NCI-H446 treated with DMSO at 0.1 percent for 48 hours (cell line): ENCODE measurements around the gene ACRBP.
"Not testable (repeated sequence)": the region's sequence is repeated elsewhere in the genome, so short reads cannot be mapped to it uniquely, and the experiment has no call there.

ENCODE experiments used
- DNase-seq: peaks from one replicate; lab custom pipeline; 2025; lab: John Stamatoyannopoulos, UW

The ACRBP gene

DNA sequence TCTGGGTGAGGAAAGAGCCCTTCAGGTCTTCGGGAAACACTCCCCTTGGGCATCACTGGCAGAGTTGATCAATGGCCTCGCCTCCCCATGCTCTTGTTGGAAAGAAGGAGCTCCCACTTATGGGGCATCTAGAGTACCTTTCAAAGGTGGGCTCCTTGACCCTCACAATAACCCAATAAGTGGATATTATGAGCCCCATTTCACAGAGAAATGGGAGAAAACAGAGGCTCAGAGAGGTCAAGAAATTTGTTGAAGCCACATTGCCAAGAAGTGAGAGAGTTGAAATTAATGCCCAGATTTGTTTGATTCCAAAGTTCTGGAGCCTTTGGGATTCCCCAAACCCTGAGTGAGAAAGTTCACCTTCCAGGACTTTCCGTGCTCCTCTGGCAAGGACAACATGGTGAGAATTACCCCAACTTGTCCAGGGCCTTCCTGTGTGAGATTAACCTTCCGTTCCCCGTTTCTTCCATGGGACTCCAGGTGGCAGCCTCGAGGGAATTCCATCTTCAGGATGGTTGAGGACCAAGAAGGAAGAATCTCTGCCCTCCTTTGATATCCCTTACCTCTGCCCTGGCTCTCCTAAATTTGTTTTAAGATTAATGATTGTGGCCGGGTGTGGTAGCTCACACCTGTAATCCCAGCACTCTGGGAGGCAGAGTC, 32.6 kb downstream of the ACRBP start:
- DNase-seq: no peak

DNA sequence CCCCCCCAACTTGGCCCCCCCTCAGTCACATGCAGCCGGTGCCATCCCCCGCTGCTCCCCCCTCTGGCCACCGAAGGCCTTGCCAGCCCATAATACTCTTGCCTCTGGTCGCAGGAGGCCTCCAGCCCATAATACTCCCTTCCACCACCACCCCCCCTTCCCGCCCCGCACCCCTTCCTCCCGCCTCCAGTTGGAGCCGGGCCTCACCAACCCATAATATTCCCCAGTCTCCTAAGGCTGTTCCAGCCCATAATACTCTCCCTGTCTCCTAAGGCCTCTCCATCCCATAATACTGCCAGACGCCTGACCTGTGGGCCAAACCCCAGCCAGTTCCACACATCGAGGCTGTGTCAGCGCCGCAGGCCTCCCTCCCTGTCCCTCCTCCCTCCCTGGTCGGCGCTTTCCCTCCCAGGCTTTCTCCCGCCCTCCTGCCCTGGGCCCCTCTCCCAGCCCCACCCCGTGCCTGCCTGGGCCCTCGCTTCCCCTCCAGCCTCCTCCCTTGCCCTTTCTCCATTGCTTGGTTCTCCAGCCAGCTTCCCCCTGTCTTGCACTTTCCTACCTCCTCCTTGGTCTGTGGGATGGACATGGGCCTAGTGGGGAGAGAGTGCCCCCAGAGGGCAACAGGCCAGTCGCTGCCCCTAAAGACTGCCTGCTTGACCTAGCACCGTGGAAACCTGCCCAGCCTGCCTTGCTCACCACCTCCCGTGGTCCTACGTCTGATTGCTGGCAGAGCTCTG, 33.3 kb downstream of the ACRBP start:
- peak; percentile 96 for DNase-seq

DNA sequence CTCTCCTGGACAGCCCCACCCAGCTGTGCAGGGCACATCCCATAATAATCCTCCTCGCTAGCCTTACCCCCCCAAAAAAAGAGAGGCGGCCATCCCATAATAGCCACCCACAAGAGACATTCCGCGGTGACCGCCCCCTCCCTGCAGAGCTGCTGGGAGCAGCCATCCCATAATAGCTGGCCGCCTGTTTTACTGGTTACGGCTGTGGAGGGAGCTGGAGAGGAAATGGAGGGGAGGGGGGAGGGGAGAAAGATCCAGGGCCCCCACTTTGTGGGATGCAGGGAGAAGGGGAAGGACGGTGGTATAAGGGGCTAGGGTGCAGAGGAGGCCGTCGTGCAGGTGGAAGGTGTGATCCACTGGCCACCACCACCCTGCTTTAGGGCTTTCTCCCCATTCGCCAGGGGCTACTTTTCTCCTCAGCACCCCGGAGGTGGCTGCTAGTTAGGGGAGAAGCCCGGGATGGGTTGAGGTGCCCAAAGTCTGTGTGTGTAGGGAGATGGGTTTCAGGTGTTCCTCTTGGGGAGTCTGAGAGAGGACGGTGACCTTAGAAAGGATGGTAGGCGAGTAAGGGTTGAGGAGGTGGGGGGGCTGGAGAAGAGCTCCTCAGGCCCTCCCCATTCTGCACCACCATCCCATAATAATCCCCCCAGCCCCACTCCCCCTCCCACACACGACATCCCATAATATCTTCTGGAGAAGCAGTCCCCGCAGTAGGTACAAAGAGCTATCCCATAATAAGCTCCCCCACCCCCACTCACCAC, 34.0 kb downstream of the ACRBP start:
- peak; percentile 62 for DNase-seq

DNA sequence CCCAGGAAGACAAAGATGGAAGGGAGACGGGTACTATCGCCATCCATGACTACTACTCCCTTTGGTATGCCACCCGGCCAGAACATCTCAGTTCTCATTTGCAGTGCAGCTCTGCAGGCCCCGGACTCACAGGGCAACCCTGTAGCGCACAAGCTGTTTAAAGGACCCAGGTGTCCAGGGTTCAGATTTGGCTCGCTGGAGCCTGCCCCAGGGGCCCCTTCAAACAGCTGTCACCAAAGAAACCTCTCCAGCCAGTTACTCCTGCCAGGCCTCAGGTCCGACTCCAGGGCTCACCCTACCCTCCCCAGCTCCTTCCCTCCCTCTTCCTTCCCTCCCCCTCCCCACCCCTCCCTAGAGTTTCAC, 34.6 kb downstream of the ACRBP start:
- no peak for DNase-seq

DNA sequence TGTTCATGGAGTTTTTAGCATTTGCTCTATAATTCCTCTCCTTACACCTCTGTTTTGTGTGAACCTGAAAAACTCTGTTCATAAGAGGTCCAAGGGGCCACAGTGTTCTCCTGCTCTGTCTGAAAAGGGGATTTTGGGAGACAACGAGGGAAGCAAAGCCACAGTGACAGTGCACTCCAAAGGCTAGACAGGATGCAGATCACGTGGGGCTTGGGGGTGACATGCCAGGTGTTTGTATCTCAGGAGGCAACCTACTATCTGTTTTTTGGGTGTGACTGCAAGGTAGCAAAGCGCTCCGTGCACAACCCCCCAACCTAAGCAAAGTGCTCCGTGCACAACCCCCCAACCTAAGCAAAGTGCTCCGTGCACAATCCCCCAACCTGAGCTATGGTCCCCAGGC, 35.0 kb downstream of the ACRBP start:
- no peak for DNase-seq

DNA sequence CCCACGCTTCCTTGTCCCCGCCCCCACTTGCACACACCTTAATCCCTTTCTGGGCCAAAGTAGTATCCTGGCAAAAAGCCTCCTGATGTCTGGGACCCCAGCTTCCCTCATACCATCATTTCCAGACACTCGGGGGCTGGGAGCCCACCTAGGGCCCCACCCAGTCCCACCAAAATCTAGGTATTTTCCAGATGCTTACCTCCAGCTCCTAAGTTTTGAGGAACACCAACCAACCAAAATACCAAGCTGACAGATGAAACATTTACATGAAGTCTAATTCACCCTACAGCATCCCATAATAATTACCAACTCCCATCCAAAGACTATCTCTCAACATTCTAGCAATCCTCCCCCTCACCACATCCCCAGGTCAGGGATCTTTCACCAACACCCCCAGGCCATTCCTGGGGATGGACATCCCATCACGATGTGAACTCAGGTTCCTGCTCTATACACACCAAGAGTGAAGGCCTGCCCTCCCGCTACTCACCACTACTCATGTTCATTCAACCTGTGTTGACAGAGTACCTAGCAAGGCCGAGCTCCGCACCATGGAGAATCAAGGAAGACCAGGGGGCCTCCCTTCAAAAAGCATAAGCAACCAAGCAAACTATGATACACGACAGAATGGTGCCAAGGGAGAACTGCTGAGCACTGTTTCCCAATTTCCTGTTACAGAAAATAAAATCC, 38.5 kb downstream of the ACRBP start:
- DNase-seq: no peak

DNA sequence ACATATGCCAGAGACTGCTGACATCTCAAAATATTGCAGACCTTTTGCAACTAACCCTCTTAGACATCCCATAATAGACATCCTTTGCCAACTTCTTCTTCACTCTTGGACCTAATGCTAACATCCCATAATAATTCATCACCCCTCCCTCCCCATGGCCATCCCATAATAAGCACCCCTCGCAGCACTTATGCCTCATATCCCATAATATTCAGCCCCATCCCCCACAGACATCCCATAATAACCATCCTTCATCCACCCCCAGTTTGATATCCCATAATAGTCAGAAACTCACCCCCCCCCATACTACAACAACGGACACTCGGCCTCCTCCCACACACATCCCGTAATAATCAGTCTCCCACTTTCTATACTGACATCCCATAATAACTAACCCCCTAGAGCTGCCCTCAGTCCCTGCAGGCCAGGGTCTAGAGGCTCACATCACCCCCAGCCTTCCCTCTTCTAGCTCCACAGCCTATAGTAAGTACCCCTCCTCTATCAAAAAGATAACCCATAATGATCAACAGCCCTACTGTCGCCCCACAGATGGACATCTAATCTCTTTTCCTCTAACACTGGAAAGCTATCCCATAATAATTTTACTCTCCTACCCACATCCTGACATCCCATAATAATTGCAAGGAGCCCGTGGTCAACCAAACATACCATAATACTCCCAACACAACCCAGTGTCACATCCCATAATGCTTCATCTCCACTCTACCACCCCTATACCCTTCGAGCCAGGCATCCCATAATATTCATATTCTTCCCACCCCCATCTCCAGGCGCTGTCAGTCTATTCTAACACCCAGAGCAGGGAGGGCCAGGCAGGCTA, 39.3 kb downstream of the ACRBP start:
- DNase-seq: peak; percentile 88

DNA sequence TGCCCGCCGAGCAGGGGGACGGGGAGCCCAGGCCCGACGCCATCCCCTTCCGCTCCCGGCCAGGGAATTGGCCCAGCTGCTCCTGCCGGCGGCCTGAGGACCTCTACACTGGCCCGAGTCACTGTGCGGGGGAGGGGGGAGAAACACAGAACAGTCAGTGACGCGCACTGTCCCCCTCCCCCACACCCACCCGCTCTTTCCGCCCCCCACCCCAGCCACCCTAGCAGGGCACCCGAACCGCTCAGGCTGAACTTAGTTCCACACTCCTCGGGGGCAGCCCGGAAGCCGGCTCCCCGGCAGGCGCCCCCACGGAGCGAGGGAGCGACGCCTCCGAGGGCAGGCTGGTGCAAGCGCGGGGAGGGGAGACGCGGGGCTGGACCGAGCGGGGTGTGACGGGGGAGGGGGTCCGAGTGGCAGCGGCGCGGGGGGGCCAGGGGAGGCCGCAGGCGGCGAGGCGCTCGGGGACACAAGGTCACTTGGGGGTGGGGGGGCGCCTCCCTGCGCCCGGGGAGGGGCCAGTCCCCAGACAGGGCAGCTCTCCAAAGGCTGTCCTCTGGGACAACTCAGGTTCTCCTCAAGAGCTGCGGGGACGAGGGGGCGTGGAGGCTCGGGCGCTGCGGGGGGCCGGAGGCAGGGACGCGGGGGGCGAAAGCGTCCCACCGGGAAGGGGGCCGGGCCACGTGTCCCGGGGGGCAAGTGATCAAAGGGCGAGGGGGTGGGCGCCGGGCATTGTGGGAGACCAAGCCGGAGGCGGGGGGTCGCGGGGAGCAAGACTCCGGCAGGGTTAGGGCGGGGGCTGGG, 40.7 kb downstream of the ACRBP start:
- DNase-seq: no peak

DNA sequence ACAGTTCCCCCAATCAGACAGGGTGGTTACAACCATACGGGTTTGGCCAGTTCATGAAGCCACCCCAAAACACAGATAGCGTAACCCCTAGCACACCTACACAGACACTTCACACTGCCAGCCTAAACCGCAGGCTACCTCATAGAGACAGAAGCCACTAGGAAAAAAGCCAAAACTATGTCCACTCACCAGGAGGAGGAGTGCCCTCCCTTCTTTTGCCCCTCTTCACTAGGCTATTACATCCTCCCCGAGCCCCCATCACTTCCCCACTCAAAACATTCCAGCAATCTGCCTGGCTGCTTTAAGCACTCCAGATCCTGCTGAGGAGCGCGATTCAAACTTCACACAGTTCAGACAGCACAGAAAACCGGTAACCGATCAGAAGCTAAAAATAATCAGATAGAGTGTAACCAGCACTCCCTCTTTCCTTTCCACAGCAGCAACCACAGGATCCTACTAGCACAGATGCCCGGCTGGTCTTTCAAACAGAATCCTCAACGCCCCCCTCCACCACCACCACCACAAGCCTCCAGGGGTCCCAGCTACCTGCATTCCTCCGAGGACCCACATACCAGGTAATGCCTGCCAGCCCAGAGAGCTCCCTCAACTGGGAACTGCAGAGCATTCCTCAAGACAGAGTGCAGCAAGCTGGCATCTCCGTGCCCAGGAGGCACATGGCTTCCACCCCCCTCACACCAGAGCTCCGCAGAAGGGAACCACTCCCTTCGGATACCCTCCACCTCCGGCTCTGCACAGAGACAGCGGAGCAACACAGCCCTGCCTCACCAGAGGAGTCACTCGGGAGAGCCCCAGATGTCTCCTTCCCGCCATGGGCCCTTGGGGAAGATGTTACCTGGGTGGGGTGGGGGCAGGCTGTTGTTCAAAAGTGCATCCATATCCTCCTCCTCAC, 41.6 kb downstream of the ACRBP start:
- DNase-seq: no peak

DNA sequence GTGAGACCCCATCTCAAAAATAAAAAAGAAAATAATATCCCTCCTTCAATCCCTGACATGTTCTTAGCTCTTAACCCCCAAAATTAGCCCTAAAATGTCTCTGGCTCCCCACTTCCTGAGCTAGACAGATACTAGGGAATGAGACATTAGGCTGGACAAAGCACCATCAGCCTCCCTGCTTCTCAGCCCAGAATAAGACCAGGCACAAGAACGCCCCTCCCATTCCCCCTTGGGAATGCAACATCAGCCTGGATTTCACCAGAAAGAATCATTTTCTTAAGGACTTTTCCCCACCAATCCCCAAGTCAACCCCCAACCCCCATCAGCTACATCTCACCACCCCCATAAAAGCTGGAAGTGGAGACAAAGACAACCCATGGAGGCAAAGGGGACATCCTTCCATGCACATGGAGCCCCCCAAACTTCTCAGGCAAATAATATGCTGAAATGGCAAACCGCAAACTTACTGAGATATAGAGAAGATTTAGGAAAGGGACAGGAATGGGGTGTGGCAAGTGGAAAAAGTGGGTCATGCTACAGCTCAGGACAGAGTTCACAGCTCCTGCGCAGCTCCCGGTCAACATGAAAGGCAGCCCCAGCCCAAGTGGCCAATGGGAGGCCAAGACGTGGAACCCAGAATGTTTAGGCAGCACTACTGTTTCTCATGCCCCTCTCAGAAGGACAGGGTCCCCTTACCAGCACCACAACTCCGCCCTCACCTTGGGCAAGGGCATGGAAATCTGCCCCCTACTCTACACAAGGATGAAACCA, 42.8 kb downstream of the ACRBP start:
- DNase-seq: no peak

DNA sequence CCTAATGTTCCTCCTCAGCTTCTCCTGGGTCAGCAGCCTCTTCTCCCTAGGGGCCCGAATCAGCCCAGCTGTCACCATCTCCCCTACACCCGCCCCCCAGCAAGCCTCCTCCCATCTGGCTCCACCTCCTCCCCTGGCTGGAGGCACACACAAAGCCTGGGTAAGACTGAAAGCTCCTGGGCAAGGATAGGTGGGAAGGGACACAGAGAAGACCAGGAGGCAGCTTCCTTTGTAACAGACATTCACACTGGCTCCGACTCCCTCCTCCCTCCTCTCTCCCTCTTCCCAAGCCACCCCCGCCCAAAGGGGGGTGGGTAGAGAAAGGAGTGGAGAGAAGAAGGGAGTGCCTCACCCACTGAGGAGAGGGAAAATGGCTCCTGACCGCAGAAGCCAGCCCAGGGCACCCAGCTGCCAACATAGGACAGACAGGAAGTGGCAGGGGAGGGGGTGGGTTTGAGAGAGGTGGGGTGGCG, 44.1 kb downstream of the ACRBP start:
- no peak for DNase-seq

DNA sequence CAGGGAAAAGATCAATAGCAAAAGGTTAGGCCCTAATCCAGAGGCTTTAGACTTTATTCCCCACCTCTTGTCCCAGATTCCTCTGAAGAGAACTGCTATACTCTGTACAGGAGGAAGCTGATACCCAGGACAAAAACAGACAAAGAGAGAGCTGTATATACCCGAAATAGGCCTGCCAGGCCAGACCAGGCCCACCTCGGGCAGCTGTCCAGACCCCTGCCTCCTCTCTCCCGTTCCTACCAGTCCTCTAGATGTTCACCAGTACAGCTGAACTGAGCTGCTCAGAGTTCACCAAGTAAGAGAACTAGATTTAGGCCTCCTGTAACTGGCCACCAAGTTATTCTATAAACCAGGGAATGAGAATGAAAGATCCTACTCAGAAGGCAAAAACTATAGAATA, 44.7 kb downstream of the ACRBP start:
- DNase-seq: no peak

DNA sequence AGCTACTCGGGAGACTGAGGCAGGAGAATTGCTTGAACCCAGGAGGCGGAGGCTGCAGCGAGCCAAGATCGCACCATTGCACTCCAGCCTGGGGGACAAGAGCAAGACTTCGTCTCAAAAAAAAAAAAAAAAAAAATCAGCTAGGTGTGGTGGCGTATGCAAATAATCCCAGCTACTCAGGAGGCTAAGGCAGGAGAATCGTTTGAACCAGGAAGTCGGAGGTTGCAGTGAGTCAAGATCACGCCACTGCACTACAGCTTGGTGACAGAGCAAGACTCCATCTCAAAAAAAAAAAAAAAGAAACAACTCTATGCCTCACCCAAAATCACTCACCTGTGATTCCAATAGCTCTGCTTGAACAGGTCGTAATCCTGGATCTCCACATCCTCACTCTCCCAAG, 51.6 kb downstream of the ACRBP start:
- not testable (repeated sequence) for DNase-seq

DNA sequence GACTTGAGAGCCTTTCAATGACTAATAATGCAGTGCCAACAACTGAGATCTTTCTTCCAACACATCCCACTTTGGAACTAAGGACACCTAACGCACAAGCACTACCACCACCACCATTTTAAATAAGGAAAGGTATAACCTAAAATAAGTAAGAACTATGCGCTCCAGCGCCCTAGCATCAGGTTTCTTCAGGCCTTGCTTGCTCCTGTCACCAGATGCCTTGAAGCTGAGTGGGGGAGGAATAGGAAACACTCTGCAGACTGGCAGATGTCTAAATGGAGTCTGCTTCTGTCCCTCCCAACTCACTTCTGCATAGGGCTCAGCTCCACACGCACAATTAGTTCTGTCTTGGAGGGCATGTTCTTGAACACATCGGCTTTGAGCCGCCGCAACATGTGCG, 55.1 kb downstream of the ACRBP start:
- DNase-seq: no peak
